Measurements from ENCODE around the gene PCLAF. TPM values are rescaled to one million over a fixed set of nuclear protein-coding genes. Genes with fewer than 3 reads are reported as not detected.

Gene PCLAF
- total RNA-seq, 1 experiment from 2014 or later = 93.5 TPM

Other genes with a start within 250 kb of the PCLAF start
- 6.3 TPM for gene SNX22, start 229.7 kb downstream of the PCLAF start, total RNA-seq (2021; ENCODE audit: unreplicated experiment)
- gene PPIB, start 218.4 kb downstream of the PCLAF start, total RNA-seq (2021; ENCODE audit: unreplicated experiment) = 453 TPM
- 21.1 TPM for gene CSNK1G1, start 25.3 kb downstream of the PCLAF start, total RNA-seq (2021; ENCODE audit: unreplicated experiment)
- gene TRIP4, start 6.4 kb upstream of the PCLAF start, total RNA-seq (2021; ENCODE audit: unreplicated experiment) = 18.3 TPM
- gene ZNF609, start 79.1 kb upstream of the PCLAF start, total RNA-seq (2021; ENCODE audit: unreplicated experiment) = 31.0 TPM